NB4 (cell line): Measurements from ENCODE around the gene HBS1L.

Experiments
- POLR2A ChIP-seq: IDR thresholded peaks from 2 replicates; pipeline ENCODE4 v1.6.1; 2011; ENCODE audit warnings: mild to moderate bottlenecking; ENCODE audit not compliant: insufficient read length; ENCODE audit errors: extremely low read depth
- TF ChIP-seq, protein P1 (sequence below): IDR thresholded peaks from one replicate; pipeline ENCODE4 v1.5.1; 2012; ENCODE audit warnings: low read depth, low read length

GRCh38 chr6:134962421-134962820 lies 92.2 kb downstream of the HBS1L start:
- TF ChIP-seq, protein P1, sequence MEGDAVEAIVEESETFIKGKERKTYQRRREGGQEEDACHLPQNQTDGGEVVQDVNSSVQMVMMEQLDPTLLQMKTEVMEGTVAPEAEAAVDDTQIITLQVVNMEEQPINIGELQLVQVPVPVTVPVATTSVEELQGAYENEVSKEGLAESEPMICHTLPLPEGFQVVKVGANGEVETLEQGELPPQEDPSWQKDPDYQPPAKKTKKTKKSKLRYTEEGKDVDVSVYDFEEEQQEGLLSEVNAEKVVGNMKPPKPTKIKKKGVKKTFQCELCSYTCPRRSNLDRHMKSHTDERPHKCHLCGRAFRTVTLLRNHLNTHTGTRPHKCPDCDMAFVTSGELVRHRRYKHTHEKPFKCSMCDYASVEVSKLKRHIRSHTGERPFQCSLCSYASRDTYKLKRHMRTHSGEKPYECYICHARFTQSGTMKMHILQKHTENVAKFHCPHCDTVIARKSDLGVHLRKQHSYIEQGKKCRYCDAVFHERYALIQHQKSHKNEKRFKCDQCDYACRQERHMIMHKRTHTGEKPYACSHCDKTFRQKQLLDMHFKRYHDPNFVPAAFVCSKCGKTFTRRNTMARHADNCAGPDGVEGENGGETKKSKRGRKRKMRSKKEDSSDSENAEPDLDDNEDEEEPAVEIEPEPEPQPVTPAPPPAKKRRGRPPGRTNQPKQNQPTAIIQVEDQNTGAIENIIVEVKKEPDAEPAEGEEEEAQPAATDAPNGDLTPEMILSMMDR: no peak
- TF ChIP-seq POLR2A: no peak
